GM12874 (cell line): Measurements from ENCODE around the gene MDM1.

Experiments used
- TF ChIP-seq, protein P1 (sequence below): IDR thresholded peaks from 2 replicates; pipeline ENCODE4 v1.5.1; 2011; ENCODE audit warnings: low read depth, mild to moderate bottlenecking, control low read depth, low read length, moderate library complexity; ENCODE audit not compliant: insufficient read depth

MDM1 gene

DNA sequence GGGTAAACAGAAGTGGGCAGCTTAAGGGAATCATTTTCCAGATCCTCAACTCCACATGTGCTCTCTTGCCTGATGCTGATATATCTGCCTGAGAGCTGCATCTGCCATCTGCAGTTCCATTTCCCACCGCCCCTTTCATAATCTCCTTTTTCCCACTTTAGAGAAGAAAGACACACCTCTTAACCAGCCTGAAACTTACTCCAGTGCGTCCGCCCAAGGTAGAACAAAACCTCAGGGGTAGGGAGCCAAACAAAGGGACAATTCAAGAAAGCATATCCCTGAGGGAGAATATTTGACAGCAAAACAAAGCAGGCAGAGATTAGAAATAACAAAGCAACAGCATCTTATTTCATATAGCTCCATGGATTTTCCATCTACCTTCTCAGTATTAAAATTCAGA is 4.3 kb downstream of the MDM1 start:
- TF ChIP-seq, protein P1, sequence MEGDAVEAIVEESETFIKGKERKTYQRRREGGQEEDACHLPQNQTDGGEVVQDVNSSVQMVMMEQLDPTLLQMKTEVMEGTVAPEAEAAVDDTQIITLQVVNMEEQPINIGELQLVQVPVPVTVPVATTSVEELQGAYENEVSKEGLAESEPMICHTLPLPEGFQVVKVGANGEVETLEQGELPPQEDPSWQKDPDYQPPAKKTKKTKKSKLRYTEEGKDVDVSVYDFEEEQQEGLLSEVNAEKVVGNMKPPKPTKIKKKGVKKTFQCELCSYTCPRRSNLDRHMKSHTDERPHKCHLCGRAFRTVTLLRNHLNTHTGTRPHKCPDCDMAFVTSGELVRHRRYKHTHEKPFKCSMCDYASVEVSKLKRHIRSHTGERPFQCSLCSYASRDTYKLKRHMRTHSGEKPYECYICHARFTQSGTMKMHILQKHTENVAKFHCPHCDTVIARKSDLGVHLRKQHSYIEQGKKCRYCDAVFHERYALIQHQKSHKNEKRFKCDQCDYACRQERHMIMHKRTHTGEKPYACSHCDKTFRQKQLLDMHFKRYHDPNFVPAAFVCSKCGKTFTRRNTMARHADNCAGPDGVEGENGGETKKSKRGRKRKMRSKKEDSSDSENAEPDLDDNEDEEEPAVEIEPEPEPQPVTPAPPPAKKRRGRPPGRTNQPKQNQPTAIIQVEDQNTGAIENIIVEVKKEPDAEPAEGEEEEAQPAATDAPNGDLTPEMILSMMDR, result no peak

DNA sequence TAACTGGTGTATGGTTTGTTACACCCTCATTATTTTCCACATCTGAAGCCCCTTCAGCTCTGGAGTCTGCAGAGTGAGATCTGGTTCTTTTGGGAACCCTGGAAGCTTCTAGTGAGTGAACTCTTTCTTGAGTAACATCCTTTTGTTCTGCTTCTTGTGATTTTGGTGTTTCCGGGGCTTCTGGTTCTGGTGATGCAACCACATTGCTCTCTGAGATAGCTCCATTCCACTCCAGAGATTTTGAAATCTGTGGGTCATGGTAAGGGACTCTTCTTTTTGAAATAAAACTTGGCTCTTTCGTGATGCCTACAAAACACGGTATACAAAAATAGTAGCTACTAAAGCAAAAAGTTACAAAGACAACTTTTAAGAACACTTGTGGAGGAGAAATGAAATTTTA is 5.4 kb downstream of the MDM1 start:
- TF ChIP-seq, protein P1, result no peak

DNA sequence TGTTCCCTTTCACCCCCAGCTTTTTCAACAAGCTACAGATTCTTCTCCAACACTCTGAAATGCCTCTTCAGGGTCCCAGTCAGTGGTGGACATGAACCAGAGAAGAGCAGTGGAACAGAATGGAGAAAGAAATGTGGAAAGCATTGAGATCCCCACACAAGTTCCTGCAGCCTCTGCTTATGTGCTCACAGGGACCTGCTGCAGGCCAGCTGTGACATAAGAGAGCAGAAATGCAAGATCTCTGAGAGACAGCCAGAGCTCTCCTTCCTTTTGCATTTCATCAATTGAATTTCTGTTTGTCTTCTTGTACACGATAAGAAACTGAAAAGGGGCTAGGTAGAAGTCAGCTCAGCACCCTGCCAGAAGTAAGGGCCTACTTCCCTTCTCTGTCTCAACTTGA is 6.2 kb downstream of the MDM1 start:
- TF ChIP-seq, protein P1, result no peak

DNA sequence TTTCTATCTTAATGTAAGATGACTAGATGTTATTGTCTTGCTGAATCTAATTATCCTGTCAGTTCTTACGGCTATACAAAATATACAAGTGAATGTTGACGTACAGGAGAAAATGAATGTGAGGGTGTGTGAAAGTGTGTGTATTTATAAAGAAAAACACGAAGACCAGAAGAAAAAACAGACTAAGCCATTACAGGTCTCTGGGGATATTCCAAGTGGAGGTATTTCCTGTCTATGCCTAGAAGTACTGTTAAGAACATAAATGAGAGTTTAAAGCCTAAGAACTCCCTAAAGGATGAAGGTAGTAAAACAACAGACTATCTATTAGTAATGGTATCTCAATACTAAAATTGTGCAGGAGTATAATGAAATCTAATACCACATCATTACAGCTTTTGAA is 7.6 kb downstream of the MDM1 start:
- TF ChIP-seq, protein P1, result no peak

DNA sequence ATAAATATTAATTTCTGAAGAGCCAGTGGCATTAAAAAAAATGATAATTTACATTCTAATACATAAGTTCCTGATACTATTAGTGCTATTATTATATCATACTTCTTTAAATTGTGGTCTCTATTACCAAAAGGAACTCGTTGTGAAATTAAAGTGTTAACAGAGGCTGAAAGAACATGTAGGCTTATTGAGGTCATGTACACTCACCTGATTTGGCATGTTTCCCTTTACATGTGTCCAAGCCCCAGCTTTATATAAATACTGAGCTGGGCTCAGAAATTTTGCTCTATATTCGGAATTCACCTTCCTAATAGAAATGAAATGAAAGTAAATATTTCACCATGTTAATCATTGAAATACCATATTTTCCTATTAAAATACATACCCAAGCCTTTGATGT is 11.0 kb downstream of the MDM1 start:
- TF ChIP-seq, protein P1, result no peak

DNA sequence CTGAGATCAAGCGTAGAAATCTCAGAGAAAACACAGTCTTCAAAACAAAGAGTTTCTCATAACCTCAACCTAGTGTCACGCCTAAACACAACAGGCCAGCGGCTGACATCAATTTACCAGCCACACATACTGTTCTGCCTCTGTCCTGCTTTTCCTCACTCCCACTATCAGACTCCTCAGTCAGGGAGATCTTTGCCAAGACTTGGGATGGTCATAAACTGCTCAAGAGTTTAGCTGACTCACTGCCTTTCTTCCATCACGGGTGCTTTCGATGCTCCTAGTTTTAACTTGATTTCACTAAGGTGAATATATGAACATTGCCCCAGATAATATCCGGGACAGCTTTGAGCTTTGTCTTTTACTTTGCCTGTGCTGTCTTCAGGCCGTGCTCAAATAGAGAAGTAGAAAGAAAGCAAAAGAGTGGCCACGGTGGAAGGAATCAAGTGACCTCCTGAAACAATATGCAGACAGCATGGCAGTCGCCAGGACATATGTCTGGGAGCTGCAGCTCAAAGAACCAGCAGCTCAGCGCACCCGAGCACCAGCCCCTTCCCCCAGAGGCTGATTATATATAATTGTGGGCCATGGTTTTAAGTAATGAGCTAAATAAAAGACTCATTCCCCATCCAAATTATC is 12.1 kb downstream of the MDM1 start:
- TF ChIP-seq, protein P1, result no peak

DNA sequence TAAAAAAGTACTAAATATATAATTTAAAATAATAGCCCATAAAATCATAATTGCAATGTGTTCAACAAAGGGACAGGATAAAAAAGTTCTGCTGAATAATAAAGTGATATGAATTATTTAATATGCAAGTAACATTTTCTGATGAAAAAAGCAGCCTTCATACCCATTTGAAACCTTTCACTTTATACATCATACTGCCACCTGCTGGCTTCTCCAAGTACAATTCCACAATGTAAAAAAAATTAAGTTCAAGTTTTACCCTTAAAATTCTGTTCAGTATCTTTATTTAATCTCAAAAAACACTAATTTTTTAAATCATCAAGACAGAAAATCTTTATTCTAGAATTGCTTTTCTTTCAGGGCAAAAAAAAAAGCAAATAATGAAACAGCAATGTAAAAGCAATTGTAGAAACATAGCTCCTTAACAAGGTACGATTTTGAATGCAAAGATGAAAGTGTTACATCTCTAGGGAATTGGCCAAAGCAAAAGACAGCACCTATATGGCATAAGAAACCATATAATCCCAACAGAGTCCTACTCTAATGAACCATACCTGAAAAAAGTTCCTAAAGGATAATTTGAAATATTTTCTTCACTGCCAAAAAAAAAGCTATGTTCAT is 15.0 kb downstream of the MDM1 start:
- TF ChIP-seq, protein P1, result peak; percentile 25; the same call in 1 of the 2 replicates
